Sigmoid colon (tissue), 7 donors: ENCODE data around the gene PLCH1. TPM values are rescaled to one million over a fixed set of nuclear protein-coding genes. Genes with fewer than 3 reads are reported as not detected.

Experiments
- DNase-seq: peaks from one replicate; pipeline ENCODE4 v3.0.0-alpha.2; 2019
- H3K27ac ChIP-seq, 4 donors: fragments of 200-600 bp; sonication (generic); one replicate each; pipeline ENCODE4 v1.5.1; 2016 to 2019; ENCODE audit warnings: mild to moderate bottlenecking in 1 of 4
- H3K27me3 ChIP-seq, 3 donors: fragments of 200-600 bp; sonication (generic); one replicate each; pipeline ENCODE4 v1.5.1; 2019; ENCODE audit warnings: mild to moderate bottlenecking in 1 of 3
- H3K36me3 ChIP-seq, 4 donors: fragments of 200-600 bp; sonication (generic); one replicate each; pipeline ENCODE4 v1.5.1; 2016 to 2019
- H3K4me1 ChIP-seq, 4 donors: fragments of 200-600 bp; sonication (generic); one replicate each; pipeline ENCODE4 v1.5.1; 2017 to 2019
- H3K4me3 ChIP-seq, 4 donors: fragments of 200-600 bp; sonication (generic); one replicate each; pipeline ENCODE4 v1.5.1; 2017 to 2019; ENCODE audit warnings: mild to moderate bottlenecking in 2 of 4, moderate library complexity in 1 of 4
- H3K9me3 ChIP-seq, 4 donors: fragments of 200-600 bp in 3 of 4; sonication (generic) in 3 of 4; one replicate each; pipeline versions ENCODE4 v1.5.1 to v1.6.1; 2013 to 2019
- CTCF ChIP-seq, 4 experiments: fragments of 450-650 bp in 3 of 4; fragments of 200-600 bp in 1 of 4; IDR thresholded peaks; one replicate each; pipeline ENCODE4 v1.5.1; 2016 to 2019; ENCODE audit warnings: antibody characterized with exemption in 4 of 4, mild to moderate bottlenecking in 3 of 4, moderate library complexity in 2 of 4
- EP300 ChIP-seq, 4 donors: sonication (generic); formaldehyde crosslinking; IDR thresholded peaks; one replicate each; pipeline ENCODE4 v1.6.1; 2017; ENCODE audit warnings: antibody characterized with exemption in 4 of 4
- POLR2A ChIP-seq, 2 donors: fragments of 450-650 bp; IDR thresholded peaks; one replicate each; pipeline ENCODE4 v1.6.1; 2016; ENCODE audit warnings: antibody characterized with exemption in 2 of 2, mild to moderate bottlenecking in 2 of 2, moderate library complexity in 2 of 2
- POLR2AphosphoS5 ChIP-seq, 4 donors: sonication (generic); formaldehyde crosslinking; IDR thresholded peaks; one replicate each; pipeline ENCODE4 v1.6.1; 2017; ENCODE audit warnings: antibody characterized with exemption in 4 of 4
- WGBS, 2 donors: extraction: QIAGEN DNeasy Blood & Tissue Kit; methylation state at CpG; one replicate each; pipeline ENCODE4 v1.1.7; 2013; 5-methylcytosine and 5-hydroxymethylcytosine counted together
- intact Hi-C: fragments of 100-400 bp; cut with DNase I; formaldehyde crosslinking; loops from one replicate; pipeline ENCODE4 v1.15.1; 2023
- polyA plus RNA-seq, 3 donors: library from polyadenylated mRNA; stranded (reverse); fragments of 200-250 nt; gene quantifications; one replicate each; pipeline ENCODE4 v1.2.3, GENCODE V29; 2013
- total RNA-seq, 4 donors: library from RNA; depleted of rRNA; stranded (reverse); fragments of >200 nt; gene quantifications; one replicate each; pipeline ENCODE4 v1.1.0, GENCODE V29; 2016
- donor health status: healthy with polysubstance abuse.
- donor health status: Bipolar disorder and iron deficiency.
- donor health status: healthy.

Gene PLCH1
- total RNA-seq = under 1 TPM; 0.36 to 0.83 (median 0.62) TPM
- polyA plus RNA-seq = 1 to 10 TPM in 2 of 3 donors, under 1 TPM in 1; 0.92 to 1.9 (median 1.2) TPM

DNA sequence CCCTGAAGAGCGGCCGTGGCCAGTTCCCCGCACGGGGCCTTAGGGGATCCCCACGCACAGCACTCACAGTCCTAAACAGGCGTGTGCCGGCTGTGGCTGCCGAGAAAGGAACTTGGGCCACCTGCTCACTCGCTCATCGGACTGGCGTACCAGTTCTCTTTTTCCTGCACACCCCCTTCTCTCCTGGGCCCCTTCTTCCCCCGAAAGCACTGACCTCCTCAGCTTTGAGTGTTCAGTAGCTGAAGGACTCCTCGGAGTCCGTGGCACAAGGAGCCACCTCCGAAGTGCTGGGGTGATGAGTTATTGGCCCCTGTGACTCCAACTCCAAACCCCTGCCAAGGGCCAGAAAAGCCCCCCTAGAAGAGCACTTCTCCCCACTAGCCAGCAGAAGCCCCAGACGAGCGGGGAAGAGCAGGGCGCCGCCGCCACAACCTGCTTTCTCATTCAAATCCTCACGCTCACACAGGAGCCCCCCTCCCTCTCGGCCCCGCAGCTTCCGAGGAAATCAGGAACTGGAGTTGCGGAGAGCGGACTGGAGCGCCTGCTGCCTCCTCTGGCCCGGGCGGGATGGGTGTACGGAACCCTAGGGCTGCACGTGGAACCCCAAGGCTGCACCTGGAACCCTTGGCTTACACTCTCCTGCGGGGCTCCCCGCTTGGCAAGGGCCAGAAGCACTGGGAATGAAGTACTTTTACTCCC is at the start of gene PLCH1:
PLCH1 (minus strand) TSS at position 446 of the 699 bp plus-strand sequence. CDS start 40,847 bp downstream, outside the sequence.
- Histone ChIP-seq H3K27ac (peak within 1 kb of the TSS in 2 of 4 donors; percentile 14 to 15), H3K27me3 (peaks cover 0 to 14% (median 0%) of the 10 kb centered on the region in 3 donors)

GRCh38 chr3:155792532-155792931 is 47.7 kb upstream of the PLCH1 start:
- no peaks in the 10 kb centered on the region for H3K27me3 ChIP-seq
- H3K4me3 ChIP-seq = no peak overlapping the region
- no peak for DNase-seq
- peaks cover 0 to 19% (median 2%) of the 10 kb centered on the region in 4 donors for H3K36me3 ChIP-seq
- intact Hi-C loops = no loop called here
- H3K27ac ChIP-seq = no peak overlapping the region
- 95 to 96% methylated on average over 1 of the region's 1 CpG for WGBS, 2 donors
- TF ChIP-seq POLR2AphosphoS5 (IDR thresholded peaks at IDR 0.05) = no peak
- no peak for TF ChIP-seq EP300 (IDR thresholded peaks at IDR 0.05)
- TF ChIP-seq POLR2A (IDR thresholded peaks at IDR 0.05) = no peak
- TF ChIP-seq CTCF (IDR thresholded peaks at IDR 0.05) = no peak
- H3K4me1 ChIP-seq = no peaks in the 10 kb centered on the region
- H3K9me3 ChIP-seq = no peaks in the 10 kb centered on the region

More for the DNA sequence above, at the start of gene PLCH1:
- H3K4me1 ChIP-seq = peaks cover 0 to 24% (median 5%) of the 10 kb centered on the region in 4 donors
- peak within 1 kb of the TSS; percentile 45 to 69 (median 64) for H3K4me3 ChIP-seq
- H3K36me3 ChIP-seq = no peaks in the 10 kb centered on the region
- intact Hi-C loops = no loop called here
- 0 to 1% methylated on average over 33 of the region's 33 CpGs for WGBS, 2 donors
- no peaks in the 10 kb centered on the region for H3K9me3 ChIP-seq
- peak; percentile 74 for DNase-seq
- TF ChIP-seq POLR2A (IDR thresholded peaks at IDR 0.05) (no peak), EP300 (IDR thresholded peaks at IDR 0.05) (no peak), POLR2AphosphoS5 (IDR thresholded peaks at IDR 0.05) (peak in 1 of 4 donors; percentile 11), CTCF (IDR thresholded peaks at IDR 0.05) (no peak)

GRCh38 chr3:155791190-155791589 is 46.3 kb upstream of the PLCH1 start:
- no peak for DNase-seq
- H3K27ac ChIP-seq = no peak overlapping the region
- 95 to 98% methylated on average over 2 of the region's 2 CpGs for WGBS, 2 donors
- no peaks in the 10 kb centered on the region for H3K27me3 ChIP-seq
- peaks cover 0 to 19% (median 2%) of the 10 kb centered on the region in 4 donors for H3K36me3 ChIP-seq
- H3K9me3 ChIP-seq = no peaks in the 10 kb centered on the region
- no peak for TF ChIP-seq EP300 (IDR thresholded peaks at IDR 0.05)
- TF ChIP-seq CTCF (IDR thresholded peaks at IDR 0.05) = no peak
- TF ChIP-seq POLR2AphosphoS5 (IDR thresholded peaks at IDR 0.05) = no peak
- TF ChIP-seq POLR2A (IDR thresholded peaks at IDR 0.05) = no peak
- H3K4me1 ChIP-seq = no peaks in the 10 kb centered on the region
- no peak overlapping the region for H3K4me3 ChIP-seq
- intact Hi-C loops = no loop called here

- intact Hi-C loops = no loop called here
- Histone ChIP-seq H3K27ac (no peak overlapping the region), H3K36me3 (peaks cover 0 to 19% (median 2%) of the 10 kb centered on the region in 4 donors), H3K27me3 (no peaks in the 10 kb centered on the region), H3K9me3 (no peaks in the 10 kb centered on the region), H3K4me1 (no peaks in the 10 kb centered on the region), H3K4me3 (no peak overlapping the region)
- DNase-seq = no peak
- WGBS, 2 donors = 80 to 82% methylated on average over 4 of the region's 4 CpGs
- TF ChIP-seq POLR2A (IDR thresholded peaks at IDR 0.05) (no peak), CTCF (IDR thresholded peaks at IDR 0.05) (no peak), POLR2AphosphoS5 (IDR thresholded peaks at IDR 0.05) (no peak), EP300 (IDR thresholded peaks at IDR 0.05) (no peak)
Observed at GRCh38 chr3:155790272-155790925, 45.5 kb upstream of the PLCH1 start.
